Measurements from ENCODE around the gene TTC39A.

Gene TTC39A

GRCh38 chr1:51336711-51337110, 6.3 kb upstream of the TTC39A start:
- Histone ChIP-seq H3K27me3 (replicated peaks; ENCODE audit: insufficient read depth, low read length) (no peaks in the 10 kb centered on the region), H3K27ac (ENCODE audit: low read length) (no peak overlapping the region), H3K9me2 (replicated peaks; ENCODE audit: insufficient read depth, low read length) (no peaks in the 10 kb centered on the region), H3K9me3 (replicated peaks; ENCODE audit: insufficient read depth, low read length) (no peaks in the 10 kb centered on the region), H3K4me3 (ENCODE audit: low read length) (no peak overlapping the region), H4K20me1 (ENCODE audit: insufficient read depth, low read length) (no peaks in the 10 kb centered on the region), H3K36me3 (replicated peaks; ENCODE audit: insufficient read depth, low read length) (no peaks in the 10 kb centered on the region), H3F3A (ENCODE audit: insufficient read depth, low read length) (no peaks in the 10 kb centered on the region), H2AFZ (ENCODE audit: low read length) (no peak overlapping the region), H3K4me1 (ENCODE audit: low read length) (no peaks in the 10 kb centered on the region; the same call in 1 of the 2 replicates), H3K4me2 (ENCODE audit: low read depth, low read length) (no peak overlapping the region), H3K79me2 (ENCODE audit: low read length) (no peaks in the 10 kb centered on the region), H3K9ac (ENCODE audit: low read length) (no peak overlapping the region)
- TF ChIP-seq EZH2 (optimal IDR thresholded peaks at IDR 0.05; ENCODE audit: low read depth, low read length) (no peak), EZH2phosphoT487 (IDR thresholded peaks at IDR 0.05; ENCODE audit: low read length) (no peak), CTCF (IDR thresholded peaks at IDR 0.05; ENCODE audit: low read length) (no peak)
- no peak for DNase-seq

- no peak for TF ChIP-seq EZH2phosphoT487 (IDR thresholded peaks at IDR 0.05; ENCODE audit: low read length)
- Histone ChIP-seq H3F3A (ENCODE audit: insufficient read depth, low read length) (no peaks in the 10 kb centered on the region), H3K27me3 (replicated peaks; ENCODE audit: insufficient read depth, low read length) (no peaks in the 10 kb centered on the region), H3K79me2 (ENCODE audit: low read length) (no peaks in the 10 kb centered on the region), H3K36me3 (replicated peaks; ENCODE audit: insufficient read depth, low read length) (no peaks in the 10 kb centered on the region), H4K20me1 (ENCODE audit: insufficient read depth, low read length) (no peaks in the 10 kb centered on the region), H3K9me2 (replicated peaks; ENCODE audit: insufficient read depth, low read length) (no peaks in the 10 kb centered on the region), H3K9ac (ENCODE audit: low read length) (no peak overlapping the region), H3K27ac (ENCODE audit: low read length) (no peak overlapping the region), H3K9me3 (replicated peaks; ENCODE audit: insufficient read depth, low read length) (no peaks in the 10 kb centered on the region), H3K4me2 (ENCODE audit: low read depth, low read length) (no peak overlapping the region), H3K4me1 (ENCODE audit: low read length) (peaks cover 6% of the 10 kb centered on the region), H2AFZ (ENCODE audit: low read length) (no peak overlapping the region), H3K4me3 (ENCODE audit: low read length) (no peak overlapping the region)
- DNase-seq: no peak
These were observed 5.6 kb upstream of the TTC39A start for GRCh38 chr1:51336004-51336403.

GRCh38 chr1:51331206-51332100, 1.1 kb upstream of the TTC39A start:
- no peak for DNase-seq
- TF ChIP-seq EZH2 (optimal IDR thresholded peaks at IDR 0.05; ENCODE audit: low read depth, low read length) (no peak), EZH2phosphoT487 (IDR thresholded peaks at IDR 0.05; ENCODE audit: low read length) (no peak), CTCF (IDR thresholded peaks at IDR 0.05; ENCODE audit: low read length) (no peak)
- Histone ChIP-seq H3K9me2 (replicated peaks; ENCODE audit: insufficient read depth, low read length) (no peaks in the 10 kb centered on the region), H3K27me3 (replicated peaks; ENCODE audit: insufficient read depth, low read length) (no peaks in the 10 kb centered on the region), H3K27ac (ENCODE audit: low read length) (no peak overlapping the region), H3K9me3 (replicated peaks; ENCODE audit: insufficient read depth, low read length) (no peaks in the 10 kb centered on the region), H3F3A (ENCODE audit: insufficient read depth, low read length) (no peaks in the 10 kb centered on the region), H3K4me2 (ENCODE audit: low read depth, low read length) (peak overlapping the region; percentile 85; the same call in 1 of the 2 replicates), H3K4me1 (ENCODE audit: low read length) (peaks cover 10% of the 10 kb centered on the region), H4K20me1 (ENCODE audit: insufficient read depth, low read length) (no peaks in the 10 kb centered on the region), H3K4me3 (ENCODE audit: low read length) (no peak overlapping the region), H3K36me3 (replicated peaks; ENCODE audit: insufficient read depth, low read length) (no peaks in the 10 kb centered on the region), H3K79me2 (ENCODE audit: low read length) (no peaks in the 10 kb centered on the region), H2AFZ (ENCODE audit: low read length) (peak overlapping the region; percentile 75), H3K9ac (ENCODE audit: low read length) (no peak overlapping the region)

Data from MM.1S (cell line).